GM19455 (cell line): Measurements from ENCODE around the gene SLC30A4.

Source experiments
- ATAC-seq: cut with Tn5 transposase; IDR thresholded peaks from one replicate; pipeline ENCODE4 v1.9.1; 2021; ENCODE audit not compliant: unreplicated experiment

Gene SLC30A4

DNA sequence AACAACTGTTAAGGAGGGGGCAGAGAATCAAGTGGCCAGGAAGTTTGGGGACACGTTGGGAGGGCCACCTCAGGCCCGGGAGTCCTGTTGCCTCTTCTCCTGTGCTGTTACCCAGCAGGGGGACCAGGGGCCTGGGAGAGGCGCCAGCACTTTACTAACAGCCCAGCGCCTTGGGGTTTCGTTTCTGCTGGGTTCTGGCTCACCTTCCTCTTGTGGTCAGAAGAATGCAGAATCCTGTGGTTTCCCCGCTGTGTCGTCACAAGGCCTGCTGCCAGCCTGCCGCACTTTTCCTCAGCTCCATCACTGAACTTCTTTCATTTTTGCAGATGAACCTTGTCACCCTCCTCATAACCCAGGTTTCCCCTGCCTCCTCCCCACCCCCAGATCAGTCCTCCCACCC is 67.7 kb downstream of the SLC30A4 start:
- peak; percentile 49 for ATAC-seq

DNA sequence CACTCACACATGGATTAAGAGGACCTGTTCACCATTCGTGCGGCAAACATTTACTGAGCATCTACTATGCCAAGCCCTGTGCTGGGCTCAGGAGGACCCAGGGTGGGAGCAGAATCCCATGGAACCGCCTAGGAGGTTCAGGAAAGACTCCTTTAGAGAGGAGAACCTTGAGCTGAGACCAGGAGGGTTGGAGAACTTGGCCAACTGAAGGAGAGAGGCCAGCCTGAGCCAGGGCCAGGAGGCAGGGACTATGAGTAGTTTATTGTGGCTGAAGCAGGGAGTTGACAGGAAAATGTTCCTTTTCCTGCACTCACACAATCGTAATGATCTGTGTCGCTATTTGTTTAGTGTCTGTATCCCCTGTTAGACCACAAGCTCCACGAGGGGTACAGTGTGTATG is 71.3 kb downstream of the SLC30A4 start:
- ATAC-seq, result no peak

DNA sequence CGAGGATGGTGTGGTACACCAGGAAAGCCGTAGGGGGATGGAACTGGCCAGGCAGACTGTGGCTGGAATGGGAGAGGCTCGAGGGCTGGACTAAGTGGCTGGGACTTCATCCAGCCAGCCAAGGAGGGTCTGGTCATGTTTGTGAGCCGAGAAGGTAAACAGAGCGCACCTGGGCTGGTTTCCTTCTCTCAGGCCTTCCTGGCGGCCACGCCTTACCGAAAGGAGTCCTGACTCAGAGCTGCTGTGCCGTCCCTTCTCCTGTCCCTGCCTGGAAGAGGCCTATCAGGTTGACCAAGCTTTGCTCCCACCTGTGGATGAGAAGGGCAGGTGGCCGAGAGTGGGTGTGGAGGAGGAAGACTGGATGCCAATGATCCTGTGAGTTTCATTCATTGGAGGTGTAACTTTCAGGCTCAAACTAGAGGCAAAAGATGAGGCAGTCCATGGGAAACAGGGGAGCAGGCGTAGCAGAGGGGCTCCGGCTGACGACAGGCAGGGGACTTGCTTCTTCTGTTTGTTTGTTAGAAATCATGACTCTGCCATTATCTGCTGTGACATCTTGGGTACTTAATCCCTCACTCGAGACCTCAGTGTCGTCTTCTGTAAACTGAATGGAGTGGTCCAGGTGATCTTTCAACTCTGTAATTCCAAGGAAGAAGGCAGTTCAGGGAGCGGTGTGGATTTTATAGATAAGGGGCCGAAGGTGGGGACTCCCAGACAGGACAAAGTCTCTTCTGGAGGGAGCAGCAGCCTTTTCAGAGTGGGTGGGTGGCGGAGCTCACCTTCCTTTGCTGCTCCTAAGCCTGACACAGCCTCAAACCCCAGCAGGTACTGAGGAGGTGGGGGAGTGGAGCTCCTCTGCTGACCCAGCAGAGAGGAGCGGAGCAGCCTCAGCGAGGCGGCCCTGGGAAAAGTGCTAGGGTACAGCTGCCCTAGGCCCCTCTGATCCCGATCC is 72.4 kb downstream of the SLC30A4 start:
- no peak for ATAC-seq

DNA sequence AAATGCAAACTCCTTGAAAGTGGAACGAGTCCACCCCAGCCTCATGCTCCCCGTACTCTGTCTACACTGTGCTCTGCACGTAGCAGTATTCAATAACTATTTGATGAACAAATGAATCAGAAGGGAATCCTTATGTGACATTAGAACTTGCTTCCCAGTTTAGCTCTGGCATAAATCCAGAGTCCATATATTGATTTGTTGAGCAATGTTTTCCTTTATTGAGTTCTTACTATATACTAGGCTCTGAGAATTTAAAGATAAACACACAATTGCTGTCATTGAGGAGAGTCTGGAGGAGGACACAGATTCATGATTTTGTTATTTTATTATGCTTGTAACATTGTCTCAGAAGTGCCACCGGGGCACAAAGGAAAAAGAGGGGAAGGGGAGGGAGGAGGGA is 73.2 kb downstream of the SLC30A4 start:
- ATAC-seq, result no peak

DNA sequence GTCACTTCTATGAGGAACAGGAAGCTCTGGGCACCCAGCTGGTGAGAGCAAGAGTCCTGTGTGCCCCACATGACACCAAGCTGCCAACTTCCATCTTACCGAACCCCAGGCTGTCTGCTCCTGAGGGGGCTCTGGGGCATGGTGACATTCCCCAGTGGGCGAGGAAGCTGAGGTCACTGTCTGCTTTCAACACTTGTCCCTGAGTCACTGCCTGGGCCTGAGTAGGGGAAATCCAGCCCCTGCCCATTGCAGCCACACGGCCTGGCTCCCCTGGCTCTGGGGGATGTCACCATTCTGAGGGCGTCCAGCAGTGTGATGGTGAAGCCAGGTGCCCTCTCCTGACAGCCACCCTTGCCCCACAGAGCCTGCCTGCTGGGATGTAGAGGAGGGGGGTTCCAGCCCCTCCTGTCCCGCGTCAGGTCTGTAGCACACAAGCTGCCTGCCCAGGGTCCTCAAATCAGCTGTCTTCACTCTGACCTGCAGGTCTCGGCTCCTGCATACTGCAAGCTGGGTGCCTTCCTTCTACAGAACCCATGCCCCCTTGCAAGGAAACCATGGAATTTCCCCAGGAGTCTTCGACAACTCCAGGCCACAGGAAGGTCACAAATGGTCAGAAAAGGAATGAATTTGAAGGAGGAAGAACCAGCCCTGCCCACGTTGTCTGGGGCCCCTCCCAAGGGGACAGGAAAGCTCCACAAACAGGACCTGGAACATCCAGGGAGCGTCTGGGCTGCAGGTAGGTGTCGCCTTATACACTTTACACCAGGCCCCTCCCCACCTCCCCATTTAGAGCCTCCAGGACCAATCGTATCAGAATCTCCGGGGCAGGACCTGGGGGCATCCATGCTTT is 74.3 kb downstream of the SLC30A4 start:
- ATAC-seq, result no peak

DNA sequence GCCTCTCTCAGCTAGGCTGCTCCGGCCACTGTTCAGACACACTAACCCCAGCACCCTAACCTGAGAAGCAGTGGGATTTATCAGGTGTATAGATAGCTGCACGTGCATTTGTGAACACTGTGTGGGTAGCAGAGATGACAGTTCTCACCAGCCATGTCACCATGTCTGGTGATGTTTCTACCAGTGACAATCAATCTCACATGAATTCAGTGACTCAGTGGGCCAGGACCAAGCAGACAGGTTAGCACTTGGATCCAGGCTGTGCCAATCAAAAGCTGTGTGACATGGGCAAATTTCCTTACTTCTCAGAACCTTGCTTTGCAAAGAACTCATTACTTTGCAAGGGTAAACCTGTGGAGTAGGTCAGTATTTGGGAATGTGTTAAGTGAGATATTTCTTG is 78.9 kb downstream of the SLC30A4 start:
- ATAC-seq, result no peak

DNA sequence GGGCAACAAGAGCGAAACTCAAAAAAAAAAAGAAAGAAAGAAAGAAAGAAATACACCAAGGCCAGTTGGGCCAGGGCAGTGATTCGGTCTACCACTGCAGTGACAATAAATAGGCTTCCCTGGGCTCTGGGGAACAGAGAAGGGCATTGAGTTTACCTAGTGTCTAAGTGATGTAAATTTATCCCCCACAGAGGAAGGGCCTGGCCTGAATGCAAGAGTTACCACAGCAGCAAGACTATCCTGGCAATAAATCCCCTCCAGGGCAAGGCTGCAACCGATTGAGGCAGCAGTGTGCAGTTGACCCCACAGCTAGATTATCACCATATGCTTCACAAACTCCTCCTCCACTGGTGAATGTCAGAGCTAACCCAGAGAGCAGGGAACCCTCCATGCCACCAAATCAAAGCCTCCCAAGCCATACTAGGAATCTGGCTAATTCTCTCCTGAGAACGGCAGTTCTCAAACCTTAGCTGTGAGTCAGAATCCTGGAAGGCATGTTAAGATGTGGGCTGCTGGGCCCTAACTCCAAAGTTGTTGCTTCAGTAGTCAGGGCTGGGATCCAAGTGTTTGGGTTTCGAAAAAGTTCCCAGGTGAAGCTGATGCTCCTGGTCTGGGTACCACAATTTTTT is 79.9 kb downstream of the SLC30A4 start:
- no peak for ATAC-seq

DNA sequence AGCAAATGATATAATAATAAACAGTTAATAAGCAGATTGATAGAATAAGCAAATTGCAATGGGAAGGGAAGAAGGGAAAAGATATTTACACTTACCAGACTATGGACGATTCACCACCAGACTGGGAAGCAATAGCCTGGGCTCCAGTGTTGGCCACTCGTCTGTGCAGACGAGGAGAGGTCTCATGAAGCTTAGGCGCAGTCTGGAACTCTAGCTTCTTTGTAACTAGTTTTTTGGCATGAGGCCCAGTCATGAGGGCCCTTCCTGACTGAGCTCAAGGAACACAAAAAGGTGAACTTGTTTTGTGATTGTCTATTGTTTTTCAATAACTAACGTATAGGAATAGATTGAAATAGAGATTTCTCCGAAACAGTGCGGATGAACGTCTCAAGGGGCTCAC is 80.9 kb downstream of the SLC30A4 start:
- no peak for ATAC-seq

DNA sequence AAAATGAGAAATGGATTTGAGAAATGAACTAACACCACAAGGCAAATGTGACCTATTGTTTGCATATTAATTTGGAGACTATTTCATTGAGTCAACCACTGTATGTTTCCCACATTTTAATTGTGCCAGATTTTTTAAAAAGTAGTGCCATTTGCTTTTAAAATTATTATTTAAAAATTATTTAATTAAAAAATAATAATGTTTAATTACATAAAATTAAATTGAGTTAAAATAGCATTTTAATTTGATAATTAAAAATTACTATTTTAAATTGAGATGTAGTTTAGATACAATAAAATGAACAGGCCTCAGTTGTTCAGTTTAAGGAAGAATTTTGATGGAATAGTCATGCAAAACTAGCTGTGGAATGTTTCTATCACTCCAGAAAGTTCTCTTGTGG is 81.5 kb downstream of the SLC30A4 start:
- no peak for ATAC-seq

DNA sequence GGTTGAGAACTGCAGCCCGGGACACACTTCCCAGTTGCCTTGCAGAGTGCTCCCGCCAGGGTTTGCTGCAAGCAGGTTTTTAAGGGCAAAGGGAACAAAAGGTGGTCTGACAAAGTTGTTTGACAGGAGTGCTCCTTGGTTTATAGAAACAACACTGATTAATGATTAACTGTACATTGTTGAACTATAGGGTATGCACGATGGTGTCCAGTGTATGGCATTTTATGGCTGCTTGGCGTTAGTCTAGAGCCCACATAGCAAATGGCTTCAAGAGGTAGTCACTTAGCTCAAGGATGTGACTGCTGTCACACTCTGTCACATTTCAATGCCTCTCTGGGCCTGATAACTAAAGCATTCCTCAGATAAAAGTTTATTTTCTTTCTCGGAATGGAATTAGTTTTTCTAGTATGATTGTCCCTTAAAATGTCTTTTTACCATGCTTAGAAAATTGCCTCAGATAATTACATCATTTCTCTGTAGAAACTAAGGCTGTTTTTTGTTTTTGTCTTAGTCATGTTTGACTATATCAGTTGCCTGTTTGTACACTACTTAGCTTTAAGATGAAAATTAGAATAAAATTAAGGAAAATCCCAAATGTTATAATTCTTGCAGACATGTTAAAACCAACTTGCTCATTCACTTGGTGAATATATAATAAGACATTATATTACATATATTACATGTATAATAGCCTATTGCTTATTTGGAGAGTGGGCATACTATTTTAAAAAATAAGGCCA is 82.9 kb downstream of the SLC30A4 start:
- ATAC-seq, result no peak

DNA sequence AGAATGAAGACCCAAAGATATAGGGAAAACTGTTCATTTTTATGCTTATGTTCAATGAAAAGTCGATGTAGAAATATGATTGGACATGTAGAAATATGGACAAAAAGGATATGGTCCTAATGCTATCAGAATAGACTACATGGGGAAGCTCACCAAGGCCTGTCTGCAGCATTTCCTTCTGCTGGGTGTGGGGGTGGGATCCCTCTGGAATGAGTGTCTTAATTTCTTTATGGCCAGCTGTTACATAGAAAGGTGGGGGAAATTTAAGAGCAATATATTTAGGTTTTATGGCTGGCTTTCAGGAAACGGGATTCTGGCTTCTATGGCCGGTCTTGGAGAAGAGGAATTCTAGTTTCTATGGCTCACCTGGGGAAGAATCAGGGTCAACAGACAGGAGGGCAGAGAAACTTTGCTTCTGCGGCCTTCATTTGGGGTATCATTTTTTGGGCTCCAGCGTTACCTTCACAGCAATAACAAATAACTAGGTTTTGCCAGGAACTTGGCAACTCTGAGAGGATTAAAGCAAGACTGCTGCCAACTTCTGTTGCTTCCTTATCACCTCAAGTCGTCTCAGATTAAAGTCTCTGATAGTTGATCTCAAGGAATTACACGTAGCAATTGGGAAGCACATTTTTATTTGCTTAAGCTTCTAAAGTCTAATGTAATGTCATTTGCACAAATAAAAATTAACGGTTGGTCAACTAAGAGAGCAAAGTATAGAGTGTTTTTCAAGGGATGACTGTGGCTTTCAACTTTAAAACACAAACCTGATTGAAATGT is 87.2 kb downstream of the SLC30A4 start:
- ATAC-seq, result no peak

DNA sequence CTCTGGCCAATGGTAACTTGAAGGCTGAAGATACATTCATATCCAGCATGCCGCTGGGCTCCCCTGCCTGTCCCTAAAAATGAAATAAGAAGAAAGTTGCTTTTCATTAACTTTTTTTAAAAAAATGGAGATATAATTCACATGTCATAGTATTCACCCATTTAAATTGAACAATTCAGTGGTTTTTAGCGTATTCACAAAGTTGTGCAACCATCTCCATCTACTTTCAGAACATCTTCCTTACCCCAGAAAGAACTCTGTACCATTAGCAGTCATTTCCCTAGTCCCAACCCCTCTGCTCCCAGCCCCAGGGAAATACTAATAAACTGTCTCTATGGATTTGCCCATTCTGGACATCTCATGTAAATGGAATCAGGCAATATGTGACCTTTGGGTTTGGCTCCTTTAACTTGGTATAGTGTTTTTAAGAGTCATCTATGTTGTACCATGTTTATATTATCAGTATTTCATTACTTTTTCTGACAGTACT is 88.4 kb downstream of the SLC30A4 start:
- no peak for ATAC-seq

DNA sequence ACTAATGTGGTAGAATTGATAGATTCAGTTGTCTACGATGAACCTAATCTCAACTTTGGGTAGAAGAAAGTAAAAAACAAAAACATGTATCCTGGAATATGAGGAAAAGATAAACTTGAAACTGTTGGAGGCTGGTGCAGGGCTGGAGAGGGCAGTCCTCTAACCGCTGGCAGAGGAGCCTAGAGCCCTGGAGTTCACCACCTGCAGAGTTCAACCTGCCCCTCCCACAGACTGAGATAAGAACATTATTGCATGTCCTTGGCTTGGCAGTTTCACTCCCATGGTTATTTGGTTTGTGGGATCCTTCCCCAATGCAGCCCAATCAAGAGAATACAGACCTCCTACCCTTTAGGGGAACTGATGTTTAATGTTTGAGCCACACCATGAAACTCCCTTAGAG is 91.0 kb downstream of the SLC30A4 start:
- no peak for ATAC-seq

DNA sequence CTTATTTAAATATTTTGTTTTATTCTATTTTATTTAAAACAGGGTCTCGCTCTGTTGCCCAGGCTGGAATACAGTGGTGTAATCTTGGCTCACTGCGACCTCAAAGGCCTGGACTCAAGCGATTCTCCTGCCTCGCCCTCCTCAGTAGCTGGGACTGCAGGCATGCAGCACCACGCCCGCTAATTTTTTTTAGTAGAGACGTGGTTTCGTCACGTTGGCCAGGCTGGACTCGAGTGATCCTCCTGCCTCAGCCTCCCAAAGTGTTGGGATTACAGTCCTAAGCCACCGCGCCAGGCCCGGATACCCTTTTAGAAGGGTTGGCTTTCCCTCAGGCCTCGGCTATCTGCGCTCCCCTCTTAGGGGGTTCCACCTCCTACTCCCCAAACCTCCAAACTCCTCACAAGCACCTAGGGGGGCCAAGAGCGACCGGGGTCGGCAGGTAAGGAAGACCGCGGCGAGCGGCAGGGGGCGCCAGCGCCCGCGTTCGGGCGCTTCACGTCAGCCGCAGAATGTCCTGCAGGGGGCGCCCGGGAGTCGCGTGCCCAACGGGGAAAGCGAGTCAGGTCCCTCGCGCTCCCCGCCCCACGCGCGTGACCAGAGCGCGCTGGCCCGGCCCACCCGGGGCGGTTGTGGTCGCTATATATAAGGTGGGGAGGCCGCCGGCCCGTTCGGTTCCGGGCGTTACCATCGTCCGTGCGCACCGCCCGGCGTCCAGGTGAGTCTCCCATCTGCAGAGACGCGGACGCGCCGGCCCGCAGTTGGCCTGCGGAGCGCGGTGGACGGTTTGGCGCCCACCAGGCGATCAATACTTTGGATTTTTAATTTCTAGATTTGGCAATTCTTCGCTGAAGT is 92.4 kb downstream of the SLC30A4 start:
- ATAC-seq, result peak; percentile 73
